Endothelial cell of umbilical vein (primary cell): ENCODE measurements around the gene ZBTB20. TPM values are rescaled to one million over a fixed set of nuclear protein-coding genes. Genes with fewer than 3 reads are reported as not detected.

ENCODE experiments used
- BruUV-seq: library from RNA; stranded (reverse); fragments of 400-500 nt; replicated peaks from 2 replicates; lab custom pipeline; 2021; lab: Mats Ljungman, UMichigan
- CTCF ChIA-PET: fragments of 300-600, 350-600 bp; sonication (Branson Sonifier 250); formaldehyde crosslinking; loops from one replicate; lab custom pipeline; 2021; ENCODE audit warnings: antibody characterized with exemption, inconsistent platforms; lab: Charles Lee
- POLR2A ChIA-PET: fragments of 300-600, 350-600 bp; sonication (Branson Sonifier 250); formaldehyde crosslinking; loops from one replicate; lab custom pipeline; 2021; ENCODE audit warnings: antibody characterized with exemption, inconsistent platforms; lab: Charles Lee
- DNase-seq: peaks from one replicate; pipeline ENCODE4 v3.0.0-alpha.2; 2011; ENCODE audit warnings: low read depth, low spot score
- FAIRE-seq: peaks from 2 replicates; lab custom pipeline; 2011; peaks lifted over from hg19 to GRCh38; lab: Jason Lieb, UNC
- H2AFZ ChIP-seq: 2 replicates; pipeline ENCODE4 v1.6.0; 2012; ENCODE audit warnings: low read depth, low read length, control low read depth, inconsistent platforms
- H3K27ac ChIP-seq: 2 replicates; pipeline ENCODE4 v1.5.1; 2011; ENCODE audit warnings: low read depth, mild to moderate bottlenecking, control low read depth, low read length, moderate library complexity; ENCODE audit not compliant: insufficient read depth
- H3K27me3 ChIP-seq, 2 experiments: 2 replicates each; pipeline versions ENCODE4 v1.6.0 to v1.6.1; 2011; ENCODE audit warnings: low read length in 2 of 2, mixed read lengths in 1 of 2; ENCODE audit not compliant: control insufficient read depth in 2 of 2, insufficient read depth in 2 of 2
- H3K36me3 ChIP-seq, 2 experiments: 2 replicates in 1 of 2; 3 replicates in 1 of 2; pipeline ENCODE4 v1.5.1; 2011; ENCODE audit warnings: low read length in 2 of 2, mild to moderate bottlenecking in 1 of 2, moderate library complexity in 1 of 2; ENCODE audit not compliant: control insufficient read depth in 2 of 2, insufficient read depth in 2 of 2; ENCODE audit errors: extremely low read depth in 1 of 2
- H3K4me1 ChIP-seq: 3 replicates; pipeline ENCODE4 v1.5.1; 2011; ENCODE audit warnings: mild to moderate bottlenecking, low read length; ENCODE audit not compliant: control insufficient read depth, insufficient read depth; ENCODE audit errors: extremely low read depth
- H3K4me2 ChIP-seq: 2 replicates; pipeline ENCODE4 v1.6.1; 2011; ENCODE audit warnings: low read length, control low read depth, mixed read lengths; ENCODE audit not compliant: insufficient read depth
- H3K4me3 ChIP-seq, 3 experiments: fragments of 200-600 bp in 1 of 3; sonication (generic), shearing (Covaris generic) in 1 of 3; replicated peaks in 1 of 3; 2 replicates each; pipeline ENCODE4 v1.5.1; 2011 to 2016; ENCODE audit warnings: control low read depth in 3 of 3, low read length in 3 of 3, mild to moderate bottlenecking in 2 of 3, inconsistent platforms in 1 of 3, low read depth in 1 of 3, moderate library complexity in 1 of 3; ENCODE audit not compliant: insufficient read depth in 1 of 3
- H3K79me2 ChIP-seq: 2 replicates; pipeline ENCODE4 v1.6.0; 2012; ENCODE audit warnings: low read length, inconsistent platforms; ENCODE audit not compliant: control insufficient read depth, insufficient read depth
- H3K9ac ChIP-seq: replicated peaks from 2 replicates; pipeline ENCODE3; 2011; ENCODE audit warnings: low read length, control low read depth; ENCODE audit not compliant: insufficient read depth; ENCODE audit errors: extremely low read depth
- H3K9me1 ChIP-seq: replicated peaks from 3 replicates; pipeline ENCODE4 v1.6.0; 2011; ENCODE audit warnings: mild to moderate bottlenecking, low read length; ENCODE audit not compliant: control insufficient read depth, insufficient read depth; ENCODE audit errors: extremely low read depth
- H3K9me3 ChIP-seq: replicated peaks from 2 replicates; pipeline ENCODE4 v1.5.1; 2012; ENCODE audit warnings: low read length, inconsistent platforms; ENCODE audit not compliant: control insufficient read depth, insufficient read depth
- H4K20me1 ChIP-seq: replicated peaks from 2 replicates; pipeline ENCODE3; 2011; ENCODE audit warnings: mild to moderate bottlenecking, low read length; ENCODE audit not compliant: control insufficient read depth, insufficient read depth; ENCODE audit errors: extremely low read depth
- EZH2 ChIP-seq: IDR thresholded peaks from 2 replicates; pipeline ENCODE4 v1.6.1; 2012; ENCODE audit warnings: borderline replicate concordance, low read depth, mild to moderate bottlenecking, moderate library complexity, low read length, inconsistent platforms; ENCODE audit not compliant: severe bottlenecking
- FOS ChIP-seq: IDR thresholded peaks from 2 replicates; pipeline ENCODE4 v1.6.1; 2011; ENCODE audit warnings: mild to moderate bottlenecking, low read length, moderate library complexity, borderline replicate concordance; ENCODE audit not compliant: insufficient read depth
- GATA2 ChIP-seq: IDR thresholded peaks from 2 replicates; pipeline ENCODE4 v1.7.0; 2011; ENCODE audit warnings: low read depth, mild to moderate bottlenecking, moderate library complexity, mixed read lengths, low read length; ENCODE audit not compliant: insufficient read length, insufficient read depth
- JUN ChIP-seq: IDR thresholded peaks from 2 replicates; pipeline ENCODE4 v1.6.1; 2011; ENCODE audit warnings: borderline replicate concordance, low read depth; ENCODE audit not compliant: insufficient read length, insufficient read depth
- MYC ChIP-seq: IDR thresholded peaks from one replicate; pipeline ENCODE4 v1.6.1; 2011; ENCODE audit warnings: mild to moderate bottlenecking, low read depth, low read length
- POLR2A ChIP-seq: IDR thresholded peaks from 2 replicates; pipeline ENCODE4 v1.6.1; 2012; ENCODE audit warnings: low read depth, mild to moderate bottlenecking, control low read depth, low read length
- POLR2AphosphoS5 ChIP-seq: IDR thresholded peaks from 2 replicates; pipeline ENCODE4 v1.6.1; 2012; ENCODE audit warnings: low read depth, mild to moderate bottlenecking, control low read depth, low read length, moderate library complexity; ENCODE audit not compliant: insufficient read depth
- dilution Hi-C: fragments of 300-500 bp; cut with MboI; formaldehyde crosslinking; loops from one replicate; pipeline ENCODE4 v1.15.0; 2019; ENCODE audit warnings: low sequenced_read_pairs; ENCODE audit not compliant: extremely low pct_ligation_motif_present
- intact Hi-C: fragments of 100-400 bp; cut with micrococcal nuclease; formaldehyde crosslinking; loops from one replicate; pipeline ENCODE4 v1.10.0; 2022
- polyA plus RNA-seq, 4 experiments: library from polyadenylated mRNA; depleted of rRNA in 3 of 4; stranded (reverse) in 3 of 4; unstranded in 1 of 4; fragments of >200 nt; gene quantifications; 2 replicates each; pipeline versions ENCODE4 v1.2.1 to v1.2.3, GENCODE V29; 2011 to 2012; ENCODE audit warnings: missing spikeins in 1 of 4
- total RNA-seq: library from RNA; stranded (reverse); gene quantifications from 2 replicates; pipeline ENCODE4 v1.2.3, GENCODE V29; 2021
- TF ChIP-seq, protein P1 (sequence below): IDR thresholded peaks from 2 replicates; pipeline ENCODE4 v1.6.1; 2011; ENCODE audit not compliant: insufficient read depth, insufficient read length
- TF ChIP-seq, protein P2 (sequence below), 2 donors: IDR thresholded peaks; 1 replicate in 1 of 2; 2 replicates in 1 of 2; pipeline ENCODE4 v1.5.1; 2011; ENCODE audit warnings: low read length in 2 of 2, mild to moderate bottlenecking in 2 of 2, moderate library complexity in 2 of 2, control low read depth in 1 of 2, inconsistent platforms in 1 of 2, low read depth in 1 of 2; ENCODE audit not compliant: insufficient read depth in 1 of 2; ENCODE audit errors: extremely low read depth in 1 of 2

The ZBTB20 gene
- total and polyA plus RNA-seq, 2 donors (not counting 3 experiments of a cell fraction or from before 2014, with no cell fraction given): 2.1 to 20.5 TPM

DNA sequence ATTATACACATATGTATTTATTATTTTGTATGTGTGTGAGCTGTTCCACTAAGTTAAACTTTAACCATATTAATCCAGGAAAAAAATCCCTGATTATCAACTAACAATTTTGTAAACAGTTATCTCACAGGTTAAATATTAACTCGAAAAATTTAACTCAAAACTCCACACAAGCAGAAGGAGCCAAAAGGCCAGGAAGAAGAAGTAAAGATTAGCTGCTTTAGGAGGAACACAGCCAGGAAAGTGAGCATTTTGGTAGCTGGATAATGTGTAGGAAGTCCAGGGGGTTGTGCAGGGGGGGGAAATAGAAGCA is 428.2 kb downstream of the ZBTB20 start:
- no peak for FAIRE-seq
- TF ChIP-seq, protein P1, sequence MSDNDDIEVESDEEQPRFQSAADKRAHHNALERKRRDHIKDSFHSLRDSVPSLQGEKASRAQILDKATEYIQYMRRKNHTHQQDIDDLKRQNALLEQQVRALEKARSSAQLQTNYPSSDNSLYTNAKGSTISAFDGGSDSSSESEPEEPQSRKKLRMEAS: no peak
- TF ChIP-seq EZH2: no peak
- TF ChIP-seq, protein P2, sequence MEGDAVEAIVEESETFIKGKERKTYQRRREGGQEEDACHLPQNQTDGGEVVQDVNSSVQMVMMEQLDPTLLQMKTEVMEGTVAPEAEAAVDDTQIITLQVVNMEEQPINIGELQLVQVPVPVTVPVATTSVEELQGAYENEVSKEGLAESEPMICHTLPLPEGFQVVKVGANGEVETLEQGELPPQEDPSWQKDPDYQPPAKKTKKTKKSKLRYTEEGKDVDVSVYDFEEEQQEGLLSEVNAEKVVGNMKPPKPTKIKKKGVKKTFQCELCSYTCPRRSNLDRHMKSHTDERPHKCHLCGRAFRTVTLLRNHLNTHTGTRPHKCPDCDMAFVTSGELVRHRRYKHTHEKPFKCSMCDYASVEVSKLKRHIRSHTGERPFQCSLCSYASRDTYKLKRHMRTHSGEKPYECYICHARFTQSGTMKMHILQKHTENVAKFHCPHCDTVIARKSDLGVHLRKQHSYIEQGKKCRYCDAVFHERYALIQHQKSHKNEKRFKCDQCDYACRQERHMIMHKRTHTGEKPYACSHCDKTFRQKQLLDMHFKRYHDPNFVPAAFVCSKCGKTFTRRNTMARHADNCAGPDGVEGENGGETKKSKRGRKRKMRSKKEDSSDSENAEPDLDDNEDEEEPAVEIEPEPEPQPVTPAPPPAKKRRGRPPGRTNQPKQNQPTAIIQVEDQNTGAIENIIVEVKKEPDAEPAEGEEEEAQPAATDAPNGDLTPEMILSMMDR (IDR thresholded peaks at IDR 0.05; ENCODE audit: extremely low read depth in 1 of 2, insufficient read depth in 1 of 2, low read depth in 1 of 2, low read length in 2 of 2): no peak

DNA sequence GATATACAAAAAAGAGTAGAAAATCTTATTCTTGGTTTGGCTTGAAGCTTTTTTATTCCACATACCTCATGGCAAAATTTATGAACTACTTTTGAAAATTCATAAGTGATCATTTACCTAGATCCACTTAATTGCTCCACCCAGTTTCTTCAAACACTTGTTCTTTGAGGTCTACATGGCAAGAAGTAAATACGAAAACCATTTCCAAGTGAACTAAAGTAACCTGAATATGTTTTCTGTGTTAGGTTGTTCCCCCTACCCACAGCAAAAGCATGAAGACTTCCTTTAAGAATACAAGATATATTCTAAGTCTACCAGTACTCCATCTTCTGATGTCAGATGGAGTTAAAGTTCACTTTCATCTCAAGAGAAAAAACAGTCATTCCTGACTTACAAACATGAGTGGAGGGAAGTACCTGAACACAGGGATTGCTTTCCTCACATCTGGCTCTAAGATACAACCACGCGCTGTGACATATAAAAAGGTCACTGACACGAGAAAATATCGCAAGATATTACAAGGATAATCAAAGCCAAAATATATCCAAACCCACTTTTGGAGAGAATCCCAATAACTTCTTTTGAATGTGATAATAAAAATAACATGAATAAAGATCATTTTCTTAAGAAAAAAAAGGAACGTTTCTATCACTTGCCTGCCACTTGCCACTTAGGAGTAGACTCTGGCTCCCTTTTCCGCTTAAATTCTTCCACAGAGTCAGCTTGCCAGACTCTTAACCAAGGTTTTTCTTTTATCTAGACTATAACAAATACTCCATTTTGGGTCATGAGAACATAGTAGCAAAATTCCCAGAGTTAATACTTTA is 428.8 kb downstream of the ZBTB20 start:
- BruUV-seq: no TSS peak
- Histone ChIP-seq H3K4me1 (no peaks in the 10 kb centered on the region), H3K4me2 (no peak overlapping the region), H3K27ac (no peak overlapping the region), H4K20me1 (no peaks in the 10 kb centered on the region), H3K36me3 (no peaks in the 10 kb centered on the region), H3K9me3 (no peaks in the 10 kb centered on the region), H3K9me1 (no peaks in the 10 kb centered on the region), H2AFZ (no peak overlapping the region), H3K27me3 (no peaks in the 10 kb centered on the region), H3K9ac (no peak overlapping the region), H3K4me3 (no peak overlapping the region), H3K79me2 (no peaks in the 10 kb centered on the region)
- DNase-seq (no peak), FAIRE-seq (no peak)
- TF ChIP-seq POLR2AphosphoS5 (no peak), MYC (no peak), JUN (no peak), POLR2A (no peak), GATA2 (no peak), FOS (no peak), EZH2 (no peak)
- TF ChIP-seq, protein P2 (IDR thresholded peaks at IDR 0.05; ENCODE audit: extremely low read depth in 1 of 2, insufficient read depth in 1 of 2, low read depth in 1 of 2, low read length in 2 of 2): no peak
- TF ChIP-seq, protein P1: no peak
- ChIA-PET POLR2A (no interaction called here), CTCF (no interaction called here)
- dilution Hi-C loops (no loop called here), intact Hi-C loops (no loop called here)

More for the DNA sequence above, 428.2 kb downstream of the ZBTB20 start:
- H3K27me3 ChIP-seq: no peaks in the 10 kb centered on the region
- dilution Hi-C loops: no loop called here
- no peak overlapping the region for H3K9ac ChIP-seq
- H4K20me1 ChIP-seq: no peaks in the 10 kb centered on the region
- H3K4me3 ChIP-seq: no peak overlapping the region
- no peaks in the 10 kb centered on the region for H3K9me3 ChIP-seq
- H3K9me1 ChIP-seq: no peaks in the 10 kb centered on the region
- CTCF ChIA-PET: no interaction called here
- no peaks in the 10 kb centered on the region for H3K36me3 ChIP-seq
- BruUV-seq: no TSS peak
- H3K27ac ChIP-seq: no peak overlapping the region
- no peak overlapping the region for H2AFZ ChIP-seq
- H3K4me2 ChIP-seq: no peak overlapping the region
- DNase-seq: no peak
- H3K4me1 ChIP-seq: no peaks in the 10 kb centered on the region
- intact Hi-C loops: no loop called here
- POLR2A ChIA-PET: no interaction called here
- no peaks in the 10 kb centered on the region for H3K79me2 ChIP-seq
